Head of caudate nucleus (tissue), 42 donors: ENCODE measurements around the gene C5orf58.

Source experiments
- DNase-seq, 42 donors: peaks; one replicate each; pipeline versions ENCODE4 v3.0.0 to v3.0.0-alpha.2; 2020 to 2021; ENCODE audit warnings: mixed read lengths in 7 of 42
- intact Hi-C: fragments of 100-400 bp; cut with DNase I; formaldehyde crosslinking; loops from one replicate; pipeline ENCODE4 v1.15.0; 2022

C5orf58 gene

GRCh38 chr5:170270293-170271069, 37.7 kb downstream of the C5orf58 start:
- DNase-seq: no peak
- intact Hi-C loops: no loop called here

- intact Hi-C loops: no loop called here
- peak in 9 of 42 donors; percentile 34 to 68 (median 46) for DNase-seq
Measured at GRCh38 chr5:170273968-170274710, 41.4 kb downstream of the C5orf58 start.

- DNase-seq: no peak
- intact Hi-C loops: no loop called here
Measured at GRCh38 chr5:170275376-170275994, 42.7 kb downstream of the C5orf58 start.

- intact Hi-C loops: no loop called here
- DNase-seq: no peak
Measured at GRCh38 chr5:170276140-170276539, 43.4 kb downstream of the C5orf58 start.

- no peak for DNase-seq
- intact Hi-C loops: no loop called here
Measured at GRCh38 chr5:170277867-170278281, 45.1 kb downstream of the C5orf58 start.

- DNase-seq: peak in 17 of 42 donors; percentile 21 to 59 (median 42)
- intact Hi-C loops: no loop called here
Measured at GRCh38 chr5:170278611-170279458, 46.0 kb downstream of the C5orf58 start.

GRCh38 chr5:170279459-170279817, 46.7 kb downstream of the C5orf58 start:
- no peak for DNase-seq
- intact Hi-C loops: no loop called here

- DNase-seq: no peak
Measured at GRCh38 chr5:170280011-170280493, 47.3 kb downstream of the C5orf58 start.

GRCh38 chr5:170283296-170283695, 50.5 kb downstream of the C5orf58 start:
- intact Hi-C loops: no loop called here
- DNase-seq: no peak

More at GRCh38 chr5:170280011-170280493, 47.3 kb downstream of the C5orf58 start:
- intact Hi-C loops: no loop called here

- intact Hi-C loops: no loop called here
- DNase-seq: no peak
Measured at GRCh38 chr5:170284231-170284630, 51.4 kb downstream of the C5orf58 start.

GRCh38 chr5:170285181-170285580, 52.4 kb downstream of the C5orf58 start:
- intact Hi-C loops: no loop called here
- DNase-seq: no peak

GRCh38 chr5:170286386-170286925, 53.7 kb downstream of the C5orf58 start:
- DNase-seq: no peak
- intact Hi-C loops: no loop called here

- DNase-seq: peak in 3 of 42 donors; percentile 27 to 52 (median 33)
- intact Hi-C loops: no loop called here
Measured at GRCh38 chr5:170287532-170287931, 54.7 kb downstream of the C5orf58 start.

GRCh38 chr5:170288151-170288550, 55.4 kb downstream of the C5orf58 start:
- intact Hi-C loops: no loop called here
- DNase-seq: no peak

- intact Hi-C loops: no loop called here
- no peak for DNase-seq
Measured at GRCh38 chr5:170288551-170288950, 55.8 kb downstream of the C5orf58 start.

GRCh38 chr5:170289121-170289520, 56.3 kb downstream of the C5orf58 start:
- intact Hi-C loops: no loop called here

GRCh38 chr5:170289764-170290163, 57.0 kb downstream of the C5orf58 start:
- intact Hi-C loops: no loop called here
- no peak for DNase-seq

More at GRCh38 chr5:170289121-170289520, 56.3 kb downstream of the C5orf58 start:
- no peak for DNase-seq

- intact Hi-C loops: no loop called here
- DNase-seq: no peak
Measured at GRCh38 chr5:170290498-170290897, 57.7 kb downstream of the C5orf58 start.
